H1 (cell line): Measurements from ENCODE around the gene EIF4A3. TPM values are rescaled to one million over a fixed set of nuclear protein-coding genes. Genes with fewer than 3 reads are reported as not detected.

ENCODE experiments used
- CTCF ChIA-PET: fragments of 300-600 bp; sonication (Branson Sonifier 250); formaldehyde crosslinking; loops from one replicate; lab custom pipeline; 2021; ENCODE audit not compliant: partially characterized antibody; lab: Charles Lee
- POLR2A ChIA-PET: fragments of 300-600 bp; sonication (Branson Sonifier 250); formaldehyde crosslinking; loops from one replicate; lab custom pipeline; 2021; ENCODE audit warnings: inconsistent platforms; ENCODE audit not compliant: partially characterized antibody; lab: Charles Lee
- DNase-seq, 2 experiments: peaks; one replicate each; pipeline versions ENCODE4 v3.0.0 to v3.0.0-alpha.2; 2010 to 2022; ENCODE audit warnings: low spot score in 2 of 2, low read depth in 1 of 2, mixed read lengths in 1 of 2
- FAIRE-seq: peaks from 2 replicates; lab custom pipeline; 2011; peaks lifted over from hg19 to GRCh38; lab: Jason Lieb, UNC
- H2AFZ ChIP-seq: 2 replicates; pipeline ENCODE4 v1.8.1; 2012; ENCODE audit warnings: low read length, inconsistent platforms
- H2AK5ac ChIP-seq: 2 replicates; pipeline ENCODE4 v1.6.1; 2013; ENCODE audit warnings: low read depth, low read length
- H2BK120ac ChIP-seq: replicated peaks from 2 replicates; pipeline ENCODE3; 2013; ENCODE audit warnings: low read depth, low read length, inconsistent platforms
- H2BK12ac ChIP-seq: 2 replicates; pipeline ENCODE4 v1.6.1; 2013; ENCODE audit warnings: low read depth, low read length
- H2BK15ac ChIP-seq: 2 replicates; pipeline ENCODE4 v1.6.1; 2013; ENCODE audit warnings: low read length
- H2BK20ac ChIP-seq: 2 replicates; pipeline ENCODE4 v1.6.1; 2013; ENCODE audit warnings: low read length
- H2BK5ac ChIP-seq: 2 replicates; pipeline ENCODE4 v1.6.1; 2013; ENCODE audit warnings: low read depth, low read length
- H3K14ac ChIP-seq: 2 replicates; pipeline ENCODE4 v1.6.1; 2013; ENCODE audit warnings: inconsistent platforms; ENCODE audit not compliant: insufficient read length
- H3K18ac ChIP-seq: 2 replicates; pipeline ENCODE4 v1.6.1; 2013; ENCODE audit warnings: low read length; ENCODE audit errors: extremely low read depth
- H3K23ac ChIP-seq: 2 replicates; pipeline ENCODE4 v1.6.1; 2013; ENCODE audit warnings: inconsistent platforms; ENCODE audit not compliant: insufficient read length
- H3K23me2 ChIP-seq: 2 replicates; pipeline ENCODE4 v1.6.1; 2013; ENCODE audit warnings: low read depth, low read length
- H3K27ac ChIP-seq: 2 replicates; pipeline ENCODE4 v1.6.1; 2011; ENCODE audit warnings: low read depth, low read length, inconsistent platforms
- H3K27me3 ChIP-seq, 4 experiments: replicated peaks in 1 of 4; 1 replicate in 1 of 4; 2 replicates in 3 of 4; pipeline versions ENCODE4 v1.6.1 to v1.8.1; 2011 to 2013; ENCODE audit warnings: low read length in 3 of 4, mild to moderate bottlenecking in 3 of 4, inconsistent platforms in 2 of 4, mixed read lengths in 2 of 4, moderate library complexity in 1 of 4; ENCODE audit not compliant: control insufficient read depth in 3 of 4, insufficient read depth in 3 of 4; ENCODE audit errors: extremely low read depth in 1 of 4
- H3K36me3 ChIP-seq, 4 experiments: 2 replicates each; pipeline versions ENCODE4 v1.6.1 to v1.8.1; 2011 to 2013; ENCODE audit warnings: mild to moderate bottlenecking in 4 of 4, low read length in 3 of 4, moderate library complexity in 2 of 4, control low read depth in 1 of 4, inconsistent platforms in 1 of 4; ENCODE audit not compliant: insufficient read depth in 4 of 4, control insufficient read depth in 2 of 4
- H3K4ac ChIP-seq: replicated peaks from 2 replicates; pipeline ENCODE3; 2013; ENCODE audit warnings: low read length, low read depth, mixed read lengths, inconsistent platforms; ENCODE audit not compliant: insufficient read length
- H3K4me1 ChIP-seq, 4 experiments: replicated peaks in 1 of 4; 1 replicate in 1 of 4; 2 replicates in 3 of 4; pipeline versions ENCODE4 v1.6.1 to v1.8.1; 2011 to 2013; ENCODE audit warnings: low read length in 3 of 4, inconsistent platforms in 2 of 4, mixed read lengths in 1 of 4; ENCODE audit not compliant: insufficient read depth in 4 of 4, control insufficient read depth in 3 of 4
- H3K4me2 ChIP-seq, 2 experiments: 2 replicates each; pipeline versions ENCODE4 v1.6.1 to v1.8.1; 2011 to 2013; ENCODE audit warnings: low read depth in 2 of 2, low read length in 2 of 2, control low read depth in 1 of 2, inconsistent platforms in 1 of 2, mild to moderate bottlenecking in 1 of 2; ENCODE audit not compliant: insufficient read depth in 1 of 2
- H3K4me3 ChIP-seq, 4 experiments: fragments of 200-600, 300-600 bp in 1 of 4; sonication (generic), shearing (Covaris generic), sonication (Bioruptor Twin) in 1 of 4; 2 replicates each; pipeline versions ENCODE4 v1.5.1 to v1.8.1; 2011 to 2016; ENCODE audit warnings: low read length in 4 of 4, low read depth in 3 of 4, control low read depth in 2 of 4, inconsistent platforms in 2 of 4, mild to moderate bottlenecking in 2 of 4, mixed read lengths in 1 of 4, moderate library complexity in 1 of 4; ENCODE audit not compliant: insufficient read depth in 2 of 4; ENCODE audit errors: extremely low read depth in 1 of 4
- H3K56ac ChIP-seq: replicated peaks from 2 replicates; pipeline ENCODE3; 2013; ENCODE audit warnings: low read depth, mild to moderate bottlenecking, mixed read lengths, low read length, inconsistent platforms; ENCODE audit not compliant: insufficient read length
- H3K79me1 ChIP-seq: 2 replicates; pipeline ENCODE4 v1.6.1; 2013; ENCODE audit warnings: low read depth, low read length, control low read depth
- H3K79me2 ChIP-seq, 2 experiments: 2 replicates each; pipeline versions ENCODE4 v1.6.1 to v1.8.1; 2012 to 2013; ENCODE audit warnings: low read length in 2 of 2, mild to moderate bottlenecking in 2 of 2, inconsistent platforms in 1 of 2; ENCODE audit not compliant: insufficient read depth in 2 of 2, control insufficient read depth in 1 of 2
- H3K9ac ChIP-seq, 4 experiments: replicated peaks in 1 of 4; 1 replicate in 1 of 4; 2 replicates in 3 of 4; pipeline versions ENCODE4 v1.6.1 to v1.8.1; 2011 to 2013; ENCODE audit warnings: low read depth in 3 of 4, low read length in 3 of 4, control low read depth in 2 of 4, mild to moderate bottlenecking in 2 of 4, moderate library complexity in 2 of 4, inconsistent platforms in 1 of 4; ENCODE audit errors: extremely low read depth in 1 of 4
- H3K9me3 ChIP-seq, 2 experiments: 2 replicates each; pipeline versions ENCODE4 v1.6.1 to v1.8.1; 2012 to 2013; ENCODE audit warnings: mild to moderate bottlenecking in 2 of 2, moderate library complexity in 2 of 2, control low read depth in 1 of 2, inconsistent platforms in 1 of 2, low read depth in 1 of 2, low read length in 1 of 2, mixed read lengths in 1 of 2; ENCODE audit not compliant: insufficient read depth in 2 of 2
- H4K20me1 ChIP-seq, 2 experiments: replicated peaks in 1 of 2; 2 replicates each; pipeline versions ENCODE3 to v1.8.1; 2011 to 2013; ENCODE audit warnings: inconsistent platforms in 2 of 2, low read length in 2 of 2, mild to moderate bottlenecking in 1 of 2; ENCODE audit not compliant: insufficient read depth in 2 of 2, control insufficient read depth in 1 of 2
- H4K5ac ChIP-seq: 2 replicates; pipeline ENCODE4 v1.6.1; 2013; ENCODE audit warnings: low read length, low read depth, mixed read lengths, inconsistent platforms; ENCODE audit not compliant: insufficient read length
- H4K8ac ChIP-seq: 2 replicates; pipeline ENCODE4 v1.8.0; 2013; ENCODE audit warnings: mild to moderate bottlenecking, moderate library complexity, low read length, inconsistent platforms; ENCODE audit not compliant: insufficient read depth; ENCODE audit errors: extremely low read depth
- H4K91ac ChIP-seq: replicated peaks from 2 replicates; pipeline ENCODE3; 2013; ENCODE audit warnings: low read length, mixed read lengths, inconsistent platforms; ENCODE audit not compliant: insufficient read length
- BACH1 ChIP-seq: IDR thresholded peaks from 2 replicates; pipeline ENCODE4 v1.6.1; 2012; ENCODE audit warnings: low read length, improper control_type of control experiment
- CBX5 ChIP-seq: fragments of 300-800, 300-1000 bp; sonication (generic); IDR thresholded peaks from 2 replicates; pipeline ENCODE4 v1.7.1; 2016; ENCODE audit warnings: antibody characterized with exemption, low read length, low read depth
- E2F6 ChIP-seq: IDR thresholded peaks from 2 replicates; pipeline ENCODE4 v1.6.1; 2012; ENCODE audit warnings: inconsistent platforms
- EGR1 ChIP-seq: IDR thresholded peaks from 2 replicates; pipeline ENCODE4 v1.6.1; 2011; ENCODE audit warnings: low read depth, low read length, borderline replicate concordance
- EZH2 ChIP-seq: fragments of 200-600 bp; sonication (generic); IDR thresholded peaks from 2 replicates; pipeline ENCODE4 v1.7.1; 2012; ENCODE audit warnings: low read depth, mild to moderate bottlenecking, moderate library complexity, low read length, inconsistent platforms; ENCODE audit not compliant: severe bottlenecking
- FOSL1 ChIP-seq: IDR thresholded peaks from 2 replicates; pipeline ENCODE4 v1.6.1; 2011; ENCODE audit warnings: mild to moderate bottlenecking, low read depth, low read length, moderate library complexity; ENCODE audit not compliant: insufficient read depth
- HDAC6 ChIP-seq: IDR thresholded peaks from one replicate; pipeline ENCODE4 v1.7.1; 2012; ENCODE audit warnings: low read depth, mild to moderate bottlenecking, inconsistent platforms, low read length, moderate library complexity
- KDM4A ChIP-seq: IDR thresholded peaks from one replicate; pipeline ENCODE4 v1.7.1; 2012; ENCODE audit warnings: low read depth, mild to moderate bottlenecking, moderate library complexity, low read length, inconsistent platforms; ENCODE audit not compliant: severe bottlenecking
- RBBP5 ChIP-seq: IDR thresholded peaks from 2 replicates; pipeline ENCODE4 v1.7.1; 2012; ENCODE audit warnings: low read depth, mild to moderate bottlenecking, inconsistent platforms, low read length, moderate library complexity, borderline replicate concordance
- RFX5 ChIP-seq: IDR thresholded peaks from 2 replicates; pipeline ENCODE4 v1.6.1; 2011; ENCODE audit warnings: low read depth, low read length, improper control_type of control experiment, borderline replicate concordance
- WGBS, 2 experiments: shearing (Covaris generic) in 1 of 2; methylation state at CpG; one replicate each; pipeline versions ENCODE4 v1.1.6 to v1.1.7; 2013 to 2015; ENCODE audit warnings: low lambda C conversion rate in 2 of 2, mixed read lengths in 2 of 2, inconsistent platforms in 1 of 2, low coverage in 1 of 2, missing lambda C conversion rate in 1 of 2; ENCODE audit not compliant: insufficient replicate concordance in 2 of 2, insufficient coverage in 1 of 2, insufficient read length in 1 of 2; ENCODE audit errors: extremely low coverage in 1 of 2, missing lambda C conversion rate in 1 of 2; 5-methylcytosine and 5-hydroxymethylcytosine counted together
- polyA plus RNA-seq, 7 experiments: library from polyadenylated mRNA; depleted of rRNA in 3 of 7; stranded (reverse) in 5 of 7; unstranded in 2 of 7; fragments of >200 nt in 5 of 7; fragments of 200-250 nt in 2 of 7; gene quantifications; 1 replicate in 5 of 7; 2 replicates in 1 of 7; 4 replicates in 1 of 7; pipeline versions ENCODE4 v1.2.1 to v1.2.3, GENCODE V29; 2011 to 2013; ENCODE audit warnings: missing spikeins in 2 of 7, mixed read lengths in 2 of 7
- total RNA-seq: library from RNA; stranded (reverse); fragmentation: NEBNext Ultra II Directional; extraction: Animal tissue kit (Norgen Biotek cat#: 25700); gene quantifications from 2 replicates; pipeline ENCODE4 v1.2.1, GENCODE V29; 2021

Gene EIF4A3
- total and polyA plus RNA-seq, 2 of the 8 experiments (the other 6 are each of a cell fraction or from before 2014, with no cell fraction given) = 142 to 146 TPM

GRCh38 chr17:80108036-80108971 is 38.6 kb downstream of the EIF4A3 start:
- Histone ChIP-seq H3K79me2 (no peaks in the 10 kb centered on the region), H2BK120ac (no peak overlapping the region), H3K36me3 (no peaks in the 10 kb centered on the region), H3K9ac (no peak overlapping the region), H4K8ac (no peak overlapping the region; the same call in 1 of the 2 replicates), H2BK15ac (no peak overlapping the region), H4K91ac (no peak overlapping the region), H3K27ac (no peak overlapping the region), H3K56ac (no peak overlapping the region), H3K4me2 (no peak overlapping the region), H2AK5ac (no peak overlapping the region), H2BK5ac (no peak overlapping the region; the same call in 1 of the 2 replicates), H3K14ac (no peak overlapping the region), H3K9me3 (no peaks in the 10 kb centered on the region), H2BK20ac (no peak overlapping the region), H4K20me1 (no peaks in the 10 kb centered on the region), H4K5ac (no peak overlapping the region), H3K23me2 (no peaks in the 10 kb centered on the region), H3K23ac (no peak overlapping the region), H3K4me1 (peaks cover 0 to 8% (median 7%) of the 10 kb centered on the region in 4 experiments; a peak in 4 of 7 replicates), H2AFZ (no peak overlapping the region), H2BK12ac (no peak overlapping the region), H3K4me3 (no peak overlapping the region), H3K79me1 (peaks cover 1% of the 10 kb centered on the region; the same call in 1 of the 2 replicates), H3K27me3 (no peaks in the 10 kb centered on the region), H3K4ac (no peak overlapping the region), H3K18ac (no peak overlapping the region)
- WGBS, 2 experiments = 87% methylated on average over 40 of the region's 40 CpGs; no CpG with 5 or more reads in 1 of the 2 experiments
- no peak for FAIRE-seq
- ChIA-PET CTCF (interaction anchor here (1.2 to 2.7 kb wide), 4 partner anchors 7 to 104 kb away, joined by 3 to 12 read pairs (median 6); partner anchors contain the start of gene GAA), POLR2A (interaction anchor here (1.1 to 1.7 kb wide), 3 partner anchors 8 to 82 kb away, joined by 3 to 4 read pairs (median 4); no protein-coding TSS in a partner anchor)
- DNase-seq = no peak
- TF ChIP-seq BACH1 (no peak), KDM4A (no peak), RFX5 (no peak), EGR1 (no peak), HDAC6 (no peak), E2F6 (no peak), FOSL1 (no peak), EZH2 (no peak), RBBP5 (no peak), CBX5 (no peak)
